Urinary bladder (tissue), 4 donors: ENCODE results near the gene USP6NL. TPM values are rescaled to one million over a fixed set of nuclear protein-coding genes. Genes with fewer than 3 reads are reported as not detected.

Experiments
- DNase-seq: peaks from one replicate; pipeline ENCODE4 v3.0.0-alpha.2; 2015; ENCODE audit errors: extremely low spot score
- H3K27ac ChIP-seq: one replicate; pipeline ENCODE4 v1.5.1; 2013; ENCODE audit warnings: low read depth, mild to moderate bottlenecking, moderate library complexity
- H3K36me3 ChIP-seq: one replicate; pipeline ENCODE4 v1.6.1; 2013; ENCODE audit warnings: mild to moderate bottlenecking, moderate library complexity; ENCODE audit not compliant: insufficient read depth
- H3K4me1 ChIP-seq: one replicate; pipeline ENCODE4 v1.6.1; 2013; ENCODE audit warnings: mild to moderate bottlenecking, moderate library complexity; ENCODE audit not compliant: insufficient read depth
- H3K4me3 ChIP-seq: one replicate; pipeline ENCODE4 v1.5.1; 2013; ENCODE audit warnings: low read depth, low read length
- WGBS: extraction: QIAGEN DNeasy Blood & Tissue Kit; methylation state at CpG from one replicate; pipeline ENCODE4 v1.1.7; 2013; 5-methylcytosine and 5-hydroxymethylcytosine counted together
- polyA plus RNA-seq: library from polyadenylated mRNA; stranded (reverse); fragments of 200-250 nt; gene quantifications from one replicate; pipeline ENCODE4 v1.2.3, GENCODE V29; 2013
- total RNA-seq: library from RNA; depleted of rRNA; stranded (reverse); fragments of >200 nt; gene quantifications from one replicate; pipeline ENCODE4 v1.2.3, GENCODE V29; 2014
- donor health status: healthy with polysubstance abuse.
- donor health status: healthy.

USP6NL gene
- total and polyA plus RNA-seq, 2 donors = 8.5 to 21.7 TPM

DNA sequence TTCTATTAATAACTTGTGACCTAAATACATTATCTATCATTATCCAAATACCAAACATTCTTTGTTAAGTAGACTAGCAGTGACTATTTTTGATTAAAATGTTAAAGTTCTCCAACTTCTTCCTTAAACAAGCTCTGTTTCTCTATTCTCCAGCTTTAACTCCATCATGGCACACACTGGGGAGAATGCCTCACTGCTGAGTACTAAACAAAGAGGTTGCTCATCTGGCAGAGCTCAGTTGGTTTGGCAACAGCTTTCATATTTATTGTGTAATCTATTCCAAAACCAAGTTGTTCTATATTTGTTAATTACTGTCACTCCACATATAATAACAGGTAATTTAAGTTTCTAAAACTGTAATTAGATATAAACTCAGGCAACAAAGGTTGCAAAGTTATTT, 89.6 kb downstream of the USP6NL start:
- peaks cover 2% of the 10 kb centered on the region for H3K4me1 ChIP-seq
- no peak overlapping the region for H3K27ac ChIP-seq
- DNase-seq = no peak
- no peaks in the 10 kb centered on the region for H3K36me3 ChIP-seq
- H3K4me3 ChIP-seq = no peak overlapping the region

GRCh38 chr10:11520892-11521291, 90.6 kb downstream of the USP6NL start:
- 94% methylated on average over 1 of the region's 1 CpG for WGBS
- DNase-seq = no peak

DNA sequence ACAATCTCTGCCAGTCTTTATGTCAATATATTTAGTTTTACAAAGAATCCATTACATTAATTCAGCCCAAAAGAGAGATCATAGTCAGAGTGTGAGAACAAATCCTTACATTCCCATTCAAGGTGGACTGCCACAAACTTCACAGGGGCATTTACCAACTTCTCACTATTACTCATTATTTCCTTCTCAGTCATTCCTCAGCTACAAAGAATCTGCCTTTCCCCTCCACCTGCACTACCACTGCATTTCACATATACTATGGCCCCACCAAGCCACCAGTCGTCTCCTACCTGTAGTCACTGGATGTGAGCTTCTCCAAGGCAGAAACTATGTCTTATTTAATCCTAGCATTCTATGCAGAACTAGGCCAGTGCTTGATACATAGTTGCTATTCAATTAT, 94.3 kb downstream of the USP6NL start:
- no peak overlapping the region for H3K4me3 ChIP-seq
- H3K36me3 ChIP-seq = no peaks in the 10 kb centered on the region
- DNase-seq = no peak
- no peaks in the 10 kb centered on the region for H3K4me1 ChIP-seq
- H3K27ac ChIP-seq = no peak overlapping the region
- WGBS = 97% methylated on average over 1 of the region's 1 CpG

More at GRCh38 chr10:11520892-11521291, 90.6 kb downstream of the USP6NL start:
- H3K4me3 ChIP-seq = no peak overlapping the region
- no peak overlapping the region for H3K27ac ChIP-seq
- H3K4me1 ChIP-seq = peaks cover 2% of the 10 kb centered on the region
- no peaks in the 10 kb centered on the region for H3K36me3 ChIP-seq

DNA sequence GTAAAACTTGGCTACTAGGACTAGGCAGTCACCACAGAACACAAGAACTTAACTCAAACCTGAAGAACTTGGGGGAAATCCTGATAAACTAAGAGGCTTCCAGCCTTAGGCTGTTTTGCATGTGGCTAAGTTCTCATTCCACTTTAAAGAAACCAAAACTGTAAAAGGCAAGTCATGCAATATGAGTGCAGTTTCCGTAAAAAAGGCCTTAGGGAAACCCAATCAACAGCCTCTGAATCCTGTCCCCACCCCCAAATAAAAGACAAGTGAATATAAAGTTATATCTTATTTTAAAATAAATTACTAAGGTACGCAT, 95.1 kb downstream of the USP6NL start:
- no peaks in the 10 kb centered on the region for H3K36me3 ChIP-seq
- no peaks in the 10 kb centered on the region for H3K4me1 ChIP-seq
- 82% methylated on average over 2 of the region's 2 CpGs for WGBS
- no peak overlapping the region for H3K4me3 ChIP-seq
- DNase-seq = no peak
- H3K27ac ChIP-seq = no peak overlapping the region

GRCh38 chr10:11515596-11516430, 95.6 kb downstream of the USP6NL start:
- Histone ChIP-seq H3K4me1 (no peaks in the 10 kb centered on the region), H3K27ac (no peak overlapping the region), H3K4me3 (no peak overlapping the region), H3K36me3 (no peaks in the 10 kb centered on the region)
- 19% methylated on average over 5 of the region's 5 CpGs for WGBS
- DNase-seq = peak; percentile 25

GRCh38 chr10:11513727-11514126, 97.7 kb downstream of the USP6NL start:
- Histone ChIP-seq H3K4me1 (no peaks in the 10 kb centered on the region), H3K36me3 (no peaks in the 10 kb centered on the region), H3K27ac (no peak overlapping the region), H3K4me3 (no peak overlapping the region)
- no peak for DNase-seq
- 92% methylated on average over 4 of the region's 4 CpGs for WGBS

DNA sequence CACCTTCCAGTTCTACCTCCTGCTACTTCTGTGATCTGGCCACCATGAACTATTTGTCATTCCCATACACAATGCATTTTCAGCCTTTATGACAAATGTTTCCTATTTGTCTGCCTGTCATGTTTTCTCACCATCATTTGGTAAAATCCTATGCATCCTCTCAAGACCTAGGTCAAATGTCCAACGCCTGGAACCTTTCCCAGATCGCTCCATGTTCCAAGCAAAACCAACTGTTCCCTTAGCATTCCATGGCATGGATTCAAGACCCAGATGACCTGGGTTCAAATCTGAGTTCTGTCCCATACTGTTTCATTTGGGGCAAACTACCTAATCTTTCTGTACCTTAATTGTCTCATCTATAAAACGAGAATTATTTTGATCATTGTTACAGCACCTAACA, 98.9 kb downstream of the USP6NL start:
- DNase-seq = no peak
- Histone ChIP-seq H3K27ac (no peak overlapping the region), H3K4me1 (no peaks in the 10 kb centered on the region), H3K36me3 (no peaks in the 10 kb centered on the region), H3K4me3 (no peak overlapping the region)
- WGBS = 92% methylated on average over 3 of the region's 3 CpGs

GRCh38 chr10:11511321-11511720, 100.1 kb downstream of the USP6NL start:
- no peaks in the 10 kb centered on the region for H3K4me1 ChIP-seq

DNA sequence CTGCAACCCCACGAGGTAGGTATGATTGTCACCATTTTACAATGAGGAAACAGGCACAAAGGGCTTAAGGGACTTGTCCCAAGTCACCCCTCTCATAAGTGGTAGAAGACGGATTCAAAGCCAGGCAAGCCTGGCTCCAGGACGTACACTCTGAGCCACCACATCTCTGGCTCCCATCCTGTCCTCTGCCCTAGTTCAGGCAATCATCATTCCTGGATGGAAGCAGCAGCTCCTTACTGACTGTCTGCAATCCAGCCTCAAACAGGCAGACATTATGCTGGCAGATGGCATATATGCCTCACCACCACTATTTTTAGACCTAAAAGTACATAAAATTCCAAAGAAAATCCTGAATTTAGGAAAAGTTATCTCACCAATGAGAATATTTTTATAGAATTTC, 100.7 kb downstream of the USP6NL start:
- H3K36me3 ChIP-seq = no peaks in the 10 kb centered on the region
- no peaks in the 10 kb centered on the region for H3K4me1 ChIP-seq
- no peak overlapping the region for H3K27ac ChIP-seq
- no peak for DNase-seq
- 79% methylated on average over 3 of the region's 3 CpGs for WGBS
- no peak overlapping the region for H3K4me3 ChIP-seq

More at GRCh38 chr10:11511321-11511720, 100.1 kb downstream of the USP6NL start:
- H3K36me3 ChIP-seq = no peaks in the 10 kb centered on the region
- no peak overlapping the region for H3K4me3 ChIP-seq
- DNase-seq = no peak
- H3K27ac ChIP-seq = no peak overlapping the region

GRCh38 chr10:11510281-11510680, 101.2 kb downstream of the USP6NL start:
- H3K4me3 ChIP-seq = no peak overlapping the region
- H3K27ac ChIP-seq = no peak overlapping the region
- DNase-seq = no peak
- H3K36me3 ChIP-seq = no peaks in the 10 kb centered on the region
- WGBS = 95% methylated on average over 5 of the region's 5 CpGs
- no peaks in the 10 kb centered on the region for H3K4me1 ChIP-seq

- no peak for DNase-seq
- H3K4me1 ChIP-seq = no peaks in the 10 kb centered on the region
- WGBS = 97% methylated on average over 5 of the region's 5 CpGs
- H3K27ac ChIP-seq = no peak overlapping the region
- H3K36me3 ChIP-seq = no peaks in the 10 kb centered on the region
- H3K4me3 ChIP-seq = no peak overlapping the region
These were observed 102.4 kb downstream of the USP6NL start for GRCh38 chr10:11509036-11509435.

DNA sequence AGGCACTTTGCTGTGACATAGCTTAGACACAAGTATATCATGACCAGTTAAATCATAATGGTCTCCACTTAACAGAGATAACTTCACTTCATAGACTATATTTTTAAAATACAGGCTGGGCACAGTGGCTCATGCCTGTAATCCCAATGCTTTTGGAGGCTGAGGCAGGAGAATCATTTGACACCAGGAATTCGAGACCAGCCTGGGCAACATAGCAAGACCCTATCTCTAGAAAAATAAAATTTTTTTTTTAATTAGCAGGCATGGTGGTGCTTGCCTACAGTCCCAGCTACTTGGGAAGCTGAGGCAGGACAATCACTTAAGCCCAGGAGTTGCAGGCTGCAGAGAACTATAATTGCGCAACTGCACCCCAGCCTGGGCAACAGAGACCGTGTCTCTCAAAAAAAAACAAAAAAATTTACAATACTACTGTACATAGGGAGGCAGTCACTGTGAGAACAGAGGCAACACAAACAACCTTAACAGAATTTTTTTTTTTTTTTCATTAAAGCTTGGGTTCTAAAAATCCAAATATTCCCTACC, 105.1 kb downstream of the USP6NL start:
- no peak for DNase-seq
- Histone ChIP-seq H3K36me3 (no peaks in the 10 kb centered on the region), H3K4me1 (no peaks in the 10 kb centered on the region), H3K4me3 (no peak overlapping the region), H3K27ac (no peak overlapping the region)
- 90% methylated on average over 3 of the region's 3 CpGs for WGBS

DNA sequence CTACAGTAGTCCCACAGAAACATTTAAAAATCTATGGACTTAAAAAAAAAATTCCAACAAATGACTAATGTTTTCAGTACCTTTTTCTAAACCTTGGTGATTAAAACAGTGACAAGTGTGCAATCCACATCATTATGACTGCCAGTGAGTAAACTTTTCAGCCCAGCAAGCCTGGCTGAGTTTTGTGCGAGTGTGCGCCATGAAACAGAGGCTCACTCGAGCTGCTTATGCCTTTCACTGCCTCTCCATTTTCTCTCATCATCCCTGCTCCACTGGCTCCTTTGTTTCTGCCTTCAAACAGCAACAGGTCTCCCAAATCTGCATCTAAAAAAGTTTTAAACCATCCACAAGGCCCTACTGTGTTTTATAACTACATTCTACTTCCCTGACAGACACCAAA, 105.8 kb downstream of the USP6NL start:
- H3K4me3 ChIP-seq = no peak overlapping the region
- H3K27ac ChIP-seq = no peak overlapping the region
- H3K4me1 ChIP-seq = no peaks in the 10 kb centered on the region
- no peak for DNase-seq
- 85% methylated on average over 3 of the region's 3 CpGs for WGBS
- no peaks in the 10 kb centered on the region for H3K36me3 ChIP-seq

DNA sequence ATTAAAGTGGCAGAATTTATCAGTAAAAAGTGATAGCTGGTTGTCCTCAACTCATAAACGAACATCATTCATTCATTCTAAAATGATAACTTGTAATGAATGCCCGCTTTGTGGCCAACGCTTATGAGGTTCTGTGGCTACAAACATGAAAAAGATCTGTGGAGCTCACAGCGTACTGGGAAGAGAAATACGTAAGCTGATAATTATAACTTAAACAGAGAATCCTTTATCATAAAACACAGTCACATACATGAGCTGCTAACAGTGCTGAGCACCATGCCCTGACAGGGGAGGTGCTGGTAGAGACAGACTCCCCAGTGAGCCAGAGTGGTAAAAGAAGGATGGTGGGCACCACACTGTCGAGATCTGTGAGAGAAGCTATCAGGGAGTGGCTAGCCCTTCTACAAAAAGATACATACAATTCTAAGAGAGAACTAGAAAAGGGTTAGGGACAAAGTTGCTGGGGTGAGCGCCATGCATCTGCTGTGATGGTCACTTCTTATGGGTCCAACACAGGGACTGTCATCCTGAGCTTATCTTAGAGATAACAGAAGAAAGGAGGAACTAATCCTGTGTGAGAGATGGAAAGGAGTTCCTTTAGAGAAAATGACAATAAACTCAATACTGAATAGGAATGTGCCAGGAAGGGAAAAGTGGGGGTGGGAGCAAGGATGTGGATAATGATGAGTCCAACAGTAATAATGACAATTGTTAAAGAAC, 106.7 kb downstream of the USP6NL start:
- Histone ChIP-seq H3K36me3 (no peaks in the 10 kb centered on the region), H3K4me3 (no peak overlapping the region), H3K27ac (no peak overlapping the region), H3K4me1 (no peaks in the 10 kb centered on the region)
- no peak for DNase-seq
- 92% methylated on average over 7 of the region's 7 CpGs for WGBS
